ENCODE data around the gene TDRD5.

TDRD5 gene

DNA sequence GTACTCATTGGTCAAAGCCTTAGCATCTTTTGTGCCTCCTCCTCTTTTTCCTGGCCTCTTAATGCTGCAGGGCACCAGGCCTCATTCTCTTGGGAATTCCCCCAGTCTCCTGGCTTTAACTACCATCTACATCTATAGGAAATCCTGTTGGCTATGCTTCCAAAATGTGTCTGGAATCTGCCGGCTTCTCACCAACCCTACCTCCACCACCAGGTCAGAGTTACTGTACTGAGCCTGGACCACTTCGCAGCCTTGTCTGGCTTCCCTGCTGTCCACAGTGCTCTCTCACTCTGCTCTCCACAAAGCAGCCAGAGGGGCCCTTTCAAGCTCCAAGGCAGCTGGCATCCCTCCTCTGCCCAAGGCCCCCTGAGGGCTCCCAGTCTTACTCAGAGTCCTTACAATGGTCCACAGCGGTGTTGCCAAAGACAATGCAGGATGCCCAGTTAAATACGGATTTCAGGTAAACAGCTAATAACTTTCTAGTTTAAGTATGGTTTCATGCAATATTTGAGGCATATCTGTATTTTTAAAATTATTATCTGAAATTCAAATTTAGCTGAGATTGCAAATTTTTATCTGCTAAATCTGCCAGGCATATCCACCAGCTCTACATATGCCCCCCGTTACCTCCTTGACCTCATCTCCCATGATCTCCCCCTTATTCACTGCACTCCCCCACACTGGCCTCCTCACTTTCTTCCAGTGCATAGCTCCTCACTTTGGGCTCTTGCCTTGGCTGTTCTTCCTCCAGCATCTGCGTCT is 117.0 kb downstream of the TDRD5 start:
- no peak for DNase-seq (ENCODE audit: low read depth)
- H3K4me3 ChIP-seq (ENCODE audit: control insufficient read depth, low read depth, low read length): no peak overlapping the region
- TF ChIP-seq, protein P1, sequence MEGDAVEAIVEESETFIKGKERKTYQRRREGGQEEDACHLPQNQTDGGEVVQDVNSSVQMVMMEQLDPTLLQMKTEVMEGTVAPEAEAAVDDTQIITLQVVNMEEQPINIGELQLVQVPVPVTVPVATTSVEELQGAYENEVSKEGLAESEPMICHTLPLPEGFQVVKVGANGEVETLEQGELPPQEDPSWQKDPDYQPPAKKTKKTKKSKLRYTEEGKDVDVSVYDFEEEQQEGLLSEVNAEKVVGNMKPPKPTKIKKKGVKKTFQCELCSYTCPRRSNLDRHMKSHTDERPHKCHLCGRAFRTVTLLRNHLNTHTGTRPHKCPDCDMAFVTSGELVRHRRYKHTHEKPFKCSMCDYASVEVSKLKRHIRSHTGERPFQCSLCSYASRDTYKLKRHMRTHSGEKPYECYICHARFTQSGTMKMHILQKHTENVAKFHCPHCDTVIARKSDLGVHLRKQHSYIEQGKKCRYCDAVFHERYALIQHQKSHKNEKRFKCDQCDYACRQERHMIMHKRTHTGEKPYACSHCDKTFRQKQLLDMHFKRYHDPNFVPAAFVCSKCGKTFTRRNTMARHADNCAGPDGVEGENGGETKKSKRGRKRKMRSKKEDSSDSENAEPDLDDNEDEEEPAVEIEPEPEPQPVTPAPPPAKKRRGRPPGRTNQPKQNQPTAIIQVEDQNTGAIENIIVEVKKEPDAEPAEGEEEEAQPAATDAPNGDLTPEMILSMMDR (IDR thresholded peaks at IDR 0.05; ENCODE audit: control insufficient read depth, insufficient read depth, low read depth, low read length, missing control alignments): no peak

GRCh38 chr1:179709841-179710329 is 118.3 kb downstream of the TDRD5 start:
- TF ChIP-seq, protein P1 (IDR thresholded peaks at IDR 0.05; ENCODE audit: control insufficient read depth, insufficient read depth, low read depth, low read length, missing control alignments): no peak
- peak; percentile 11 for DNase-seq (ENCODE audit: low read depth)
- H3K4me3 ChIP-seq (ENCODE audit: control insufficient read depth, low read depth, low read length): no peak overlapping the region

- TF ChIP-seq, protein P1 (IDR thresholded peaks at IDR 0.05; ENCODE audit: control insufficient read depth, insufficient read depth, low read depth, low read length, missing control alignments): no peak
- no peak for DNase-seq (ENCODE audit: low read depth)
Observed at GRCh38 chr1:179714159-179714558, 122.5 kb downstream of the TDRD5 start.

GRCh38 chr1:179714623-179715022 is 123.0 kb downstream of the TDRD5 start:
- no peak overlapping the region for H3K4me3 ChIP-seq (ENCODE audit: control insufficient read depth, low read depth, low read length)
- no peak for DNase-seq (ENCODE audit: low read depth)
- TF ChIP-seq, protein P1 (IDR thresholded peaks at IDR 0.05; ENCODE audit: control insufficient read depth, insufficient read depth, low read depth, low read length, missing control alignments): no peak

More at GRCh38 chr1:179714159-179714558, 122.5 kb downstream of the TDRD5 start:
- no peak overlapping the region for H3K4me3 ChIP-seq (ENCODE audit: control insufficient read depth, low read depth, low read length)

DNA sequence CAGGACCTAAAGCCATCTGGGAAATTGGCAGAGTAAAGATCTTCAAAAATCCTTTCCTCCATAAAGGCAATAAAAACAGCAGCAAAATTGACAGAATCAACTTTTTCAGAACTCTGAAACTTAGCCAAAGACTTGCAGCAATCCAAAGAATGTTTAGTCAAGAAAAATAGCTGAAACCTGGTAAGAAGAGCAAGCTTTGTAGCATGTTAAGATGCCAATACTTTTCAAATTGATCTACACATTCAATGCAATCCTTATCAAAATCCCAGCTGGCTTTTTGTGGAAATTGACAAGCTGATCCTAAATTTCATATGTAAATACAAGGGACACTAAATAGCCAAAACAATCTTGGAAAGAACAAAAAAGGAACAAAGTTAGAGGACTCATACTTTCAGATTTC is 127.6 kb downstream of the TDRD5 start:
- H3K4me3 ChIP-seq (ENCODE audit: control insufficient read depth, low read depth, low read length): no peak overlapping the region
- no peak for DNase-seq (ENCODE audit: low read depth)
- TF ChIP-seq, protein P1 (IDR thresholded peaks at IDR 0.05; ENCODE audit: control insufficient read depth, insufficient read depth, low read depth, low read length, missing control alignments): no peak

DNA sequence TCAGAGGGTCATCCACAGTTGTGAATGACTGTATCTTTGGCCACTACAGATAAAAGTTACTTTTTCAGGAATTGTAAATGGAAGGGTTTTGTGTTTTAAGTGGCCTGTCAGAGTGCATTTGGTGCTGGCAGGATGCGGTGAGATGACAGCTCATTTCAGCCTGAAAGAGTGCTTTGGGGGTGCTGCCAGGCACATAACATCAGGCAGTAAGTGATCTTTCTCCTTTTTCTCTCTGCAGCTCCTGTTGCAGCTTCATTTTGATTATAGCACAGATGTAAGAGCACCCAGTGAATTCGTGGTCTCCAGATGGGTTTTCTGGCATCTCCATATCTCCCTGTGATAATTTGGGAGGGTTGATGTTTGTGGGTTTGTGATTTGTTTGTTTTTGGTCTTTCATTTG is 136.6 kb downstream of the TDRD5 start:
- TF ChIP-seq, protein P1 (IDR thresholded peaks at IDR 0.05; ENCODE audit: control insufficient read depth, insufficient read depth, low read depth, low read length, missing control alignments): no peak
- no peak for DNase-seq (ENCODE audit: low read depth)

More for the DNA sequence above, 136.6 kb downstream of the TDRD5 start:
- no peak overlapping the region for H3K4me3 ChIP-seq (ENCODE audit: control insufficient read depth, low read depth, low read length)
